Fibroblast of the aortic adventitia (primary cell): ENCODE results near the gene CABLES2. TPM values are rescaled to one million over a fixed set of nuclear protein-coding genes. Genes with fewer than 3 reads are reported as not detected.

Experiments used
- DNase-seq: peaks from one replicate; pipeline ENCODE4 v3.0.0-alpha.2; 2010; ENCODE audit warnings: low read depth
- H3K4me3 ChIP-seq: 2 replicates; pipeline ENCODE4 v1.5.1; 2011; ENCODE audit warnings: low read depth, mild to moderate bottlenecking, control low read depth, low read length, moderate library complexity
- total RNA-seq: library from RNA; depleted of rRNA; stranded (reverse); fragments of >200 nt; gene quantifications from 2 replicates; pipeline ENCODE4 v1.2.3, GENCODE V29; 2012; ENCODE audit warnings: low replicate concordance
- TF ChIP-seq, protein P1 (sequence below): IDR thresholded peaks from 2 replicates; pipeline ENCODE4 v1.5.1; 2011; ENCODE audit warnings: mild to moderate bottlenecking, low read length, control low read depth, inconsistent platforms; ENCODE audit not compliant: insufficient read depth

CABLES2 gene
- total RNA-seq, 1 donor: 4.3 TPM

DNA sequence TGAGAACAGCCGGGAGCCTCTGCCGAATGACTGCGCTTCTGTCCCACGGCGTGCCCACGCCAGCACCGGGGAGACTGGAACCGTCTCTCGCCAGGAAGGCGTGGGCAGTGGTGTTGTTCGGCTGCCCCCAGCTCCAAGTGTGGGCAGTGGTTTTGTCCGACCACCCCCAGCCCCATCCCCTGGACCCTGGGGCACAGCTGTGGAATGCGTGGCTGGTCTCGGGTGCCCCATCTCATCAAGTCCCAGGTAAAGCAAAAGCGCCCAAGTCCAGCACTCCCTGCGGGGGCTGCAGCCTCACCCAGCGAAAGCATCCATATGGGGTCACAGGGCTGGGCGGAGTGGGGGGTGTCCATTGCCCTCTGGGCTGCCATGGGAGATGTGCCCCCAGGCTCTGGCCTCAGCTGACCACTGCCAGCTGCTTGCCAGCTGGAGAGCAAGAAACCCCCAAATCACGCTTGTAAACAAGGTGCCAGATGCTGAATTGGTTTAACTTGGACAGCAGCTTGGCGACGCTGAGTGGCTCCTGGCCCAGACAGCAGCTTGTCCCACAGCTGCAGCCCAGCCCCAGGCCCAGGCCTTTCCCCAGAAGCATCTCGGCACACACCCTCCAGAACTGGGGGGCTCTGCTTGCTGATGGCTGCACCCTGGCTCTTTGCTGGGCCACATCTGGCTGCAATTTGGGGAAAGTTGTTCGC lies 4.5 kb downstream of the CABLES2 start:
- no peak for DNase-seq
- TF ChIP-seq, protein P1, sequence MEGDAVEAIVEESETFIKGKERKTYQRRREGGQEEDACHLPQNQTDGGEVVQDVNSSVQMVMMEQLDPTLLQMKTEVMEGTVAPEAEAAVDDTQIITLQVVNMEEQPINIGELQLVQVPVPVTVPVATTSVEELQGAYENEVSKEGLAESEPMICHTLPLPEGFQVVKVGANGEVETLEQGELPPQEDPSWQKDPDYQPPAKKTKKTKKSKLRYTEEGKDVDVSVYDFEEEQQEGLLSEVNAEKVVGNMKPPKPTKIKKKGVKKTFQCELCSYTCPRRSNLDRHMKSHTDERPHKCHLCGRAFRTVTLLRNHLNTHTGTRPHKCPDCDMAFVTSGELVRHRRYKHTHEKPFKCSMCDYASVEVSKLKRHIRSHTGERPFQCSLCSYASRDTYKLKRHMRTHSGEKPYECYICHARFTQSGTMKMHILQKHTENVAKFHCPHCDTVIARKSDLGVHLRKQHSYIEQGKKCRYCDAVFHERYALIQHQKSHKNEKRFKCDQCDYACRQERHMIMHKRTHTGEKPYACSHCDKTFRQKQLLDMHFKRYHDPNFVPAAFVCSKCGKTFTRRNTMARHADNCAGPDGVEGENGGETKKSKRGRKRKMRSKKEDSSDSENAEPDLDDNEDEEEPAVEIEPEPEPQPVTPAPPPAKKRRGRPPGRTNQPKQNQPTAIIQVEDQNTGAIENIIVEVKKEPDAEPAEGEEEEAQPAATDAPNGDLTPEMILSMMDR: no peak
- H3K4me3 ChIP-seq: no peak overlapping the region

DNA sequence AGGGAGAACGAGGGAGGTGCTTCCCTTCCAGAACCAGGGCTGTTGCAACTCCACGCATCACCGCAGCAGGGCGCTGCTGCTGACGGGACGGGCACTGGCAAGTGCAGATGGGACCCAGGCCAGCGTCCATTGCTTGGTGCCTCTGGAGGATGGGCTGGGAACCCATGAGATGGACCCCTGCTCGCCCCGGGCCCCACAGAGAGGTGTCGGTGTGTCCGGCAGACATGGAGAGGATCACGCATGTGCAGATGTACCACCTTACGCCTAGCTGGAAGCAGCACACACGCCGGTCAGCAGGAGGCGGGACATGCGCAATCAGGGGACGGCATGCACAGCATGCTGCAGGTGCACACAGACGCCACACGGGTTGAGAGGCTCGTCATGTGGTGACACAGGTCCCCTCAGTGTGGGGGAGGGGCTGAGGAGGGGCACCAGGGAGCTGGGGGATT lies 5.7 kb downstream of the CABLES2 start:
- DNase-seq: no peak
- TF ChIP-seq, protein P1: peak; percentile 24
- no peak overlapping the region for H3K4me3 ChIP-seq

DNA sequence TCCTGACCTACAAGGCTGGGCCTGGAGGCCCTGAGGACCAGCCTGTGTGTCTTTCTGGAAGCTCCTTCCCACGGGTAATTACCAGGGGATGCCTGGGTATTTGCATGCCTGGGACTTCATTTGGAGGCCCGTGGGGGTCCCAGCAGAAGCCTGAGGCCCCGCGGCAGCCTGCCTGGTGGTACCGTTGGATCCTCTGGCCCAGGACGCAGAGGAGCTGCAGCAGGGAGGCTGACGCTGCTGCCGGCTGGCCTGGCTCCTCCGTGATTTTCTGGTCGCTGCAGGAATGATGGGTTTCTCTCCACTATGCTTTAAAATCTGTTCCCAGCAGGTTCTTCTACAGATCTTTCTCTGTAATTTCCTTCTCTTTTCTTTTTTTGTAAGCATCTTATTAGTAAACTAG lies 6.5 kb downstream of the CABLES2 start:
- H3K4me3 ChIP-seq: no peak overlapping the region
- TF ChIP-seq, protein P1: no peak
- DNase-seq: no peak

DNA sequence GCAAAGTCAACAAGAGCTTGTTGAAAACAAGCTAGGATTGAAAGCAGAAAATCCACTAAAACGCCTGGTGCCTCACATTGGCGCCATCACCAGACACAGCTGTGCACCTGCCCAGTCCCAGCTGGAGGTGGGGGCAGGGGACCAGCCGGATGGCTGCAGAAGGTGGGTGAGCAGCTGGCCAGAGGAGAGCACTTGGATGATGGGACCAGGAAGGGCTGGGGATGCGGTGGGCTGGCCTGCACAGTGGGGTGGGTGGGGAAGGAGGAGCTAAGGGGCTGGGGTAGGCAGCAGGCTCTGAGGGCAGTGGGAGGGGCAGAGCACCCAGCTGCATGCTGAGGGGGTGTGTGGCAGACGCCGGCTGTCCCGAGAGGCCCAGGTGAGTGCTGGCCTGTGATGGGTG lies 7.1 kb downstream of the CABLES2 start:
- TF ChIP-seq, protein P1: no peak
- no peak overlapping the region for H3K4me3 ChIP-seq
- DNase-seq: no peak

DNA sequence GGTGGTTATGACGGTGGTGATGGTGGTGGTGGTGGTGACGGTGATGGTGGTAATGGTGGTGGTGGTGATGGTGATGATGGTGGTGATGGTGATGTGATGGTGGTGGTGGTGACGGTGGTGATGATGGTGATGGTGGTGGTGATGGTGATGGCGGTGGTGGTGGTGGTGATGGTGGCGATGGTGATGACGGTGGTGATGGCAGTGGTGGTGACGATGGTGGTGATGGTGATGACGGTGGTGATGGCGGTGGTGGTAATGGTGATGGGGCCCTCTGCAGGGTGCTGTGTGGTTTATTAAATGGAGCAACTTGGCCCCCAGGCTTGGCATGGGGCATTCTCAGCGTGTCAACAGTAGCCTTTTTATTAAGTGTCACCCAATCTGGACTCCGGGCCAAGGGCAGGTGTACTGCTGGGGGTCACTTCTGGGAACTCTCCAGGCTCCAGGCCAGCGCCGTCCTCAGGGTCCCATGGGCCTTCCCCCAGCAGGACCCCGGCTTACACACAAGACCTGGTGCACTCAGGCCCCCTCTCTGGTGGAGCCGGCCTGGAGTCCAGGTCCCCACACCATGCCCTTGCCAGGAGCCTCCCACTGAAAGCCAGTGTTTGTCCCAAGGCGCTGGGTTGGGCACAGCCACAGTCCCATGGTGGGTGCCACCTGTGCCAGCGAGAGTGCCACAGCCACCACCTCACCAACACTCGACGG lies 8.8 kb downstream of the CABLES2 start:
- TF ChIP-seq, protein P1: no peak

DNA sequence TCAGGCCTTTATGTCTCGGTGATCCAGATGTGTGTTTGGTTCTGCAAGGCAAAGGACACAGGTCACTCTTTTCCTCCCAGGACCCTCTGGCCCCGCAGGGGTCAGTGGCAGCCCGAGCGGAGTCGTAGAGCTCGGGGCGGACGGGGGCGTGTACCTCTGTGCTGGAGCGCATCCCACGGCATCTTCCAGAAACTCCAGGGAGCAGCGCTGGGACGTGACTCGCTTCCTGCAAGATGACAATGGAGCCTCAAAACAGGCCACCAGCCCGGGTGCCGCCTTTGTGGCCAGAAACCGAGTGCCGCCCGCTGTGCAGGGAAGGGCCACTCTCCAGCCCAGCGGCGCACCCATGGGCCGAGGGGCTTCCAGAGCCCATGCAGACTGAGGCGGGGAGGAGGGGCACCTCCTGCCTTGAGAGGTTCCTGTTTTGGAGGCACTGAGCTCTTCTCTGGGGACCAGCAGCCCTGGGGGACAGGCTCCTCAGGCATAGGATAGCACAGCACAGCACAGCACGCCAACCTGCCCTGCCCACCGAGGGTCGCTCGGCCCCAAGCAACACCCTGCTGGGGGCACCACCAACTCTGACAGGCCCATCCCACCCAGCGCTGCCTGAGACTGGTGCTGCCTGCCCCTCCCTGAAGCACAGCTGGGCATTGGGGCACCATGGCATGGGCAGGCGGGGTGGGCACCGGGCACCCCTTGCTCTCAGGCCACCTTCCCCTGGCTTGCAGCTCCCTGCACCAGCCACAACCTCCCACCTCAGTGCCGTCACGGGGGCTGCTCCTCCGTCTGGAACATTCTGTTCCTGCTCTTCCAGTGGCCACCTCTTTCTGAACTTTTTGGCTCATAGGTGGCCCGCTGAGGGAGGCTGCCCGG lies 10.5 kb downstream of the CABLES2 start:
- no peak for DNase-seq
- no peak overlapping the region for H3K4me3 ChIP-seq
- TF ChIP-seq, protein P1: no peak

More for the DNA sequence above, 8.8 kb downstream of the CABLES2 start:
- DNase-seq: no peak
- H3K4me3 ChIP-seq: no peak overlapping the region
